Measurements from ENCODE around the gene PRDM15. TPM values are rescaled to one million over a fixed set of nuclear protein-coding genes. Genes with fewer than 3 reads are reported as not detected.

PRDM15 gene
- total and polyA plus RNA-seq, 2 donors (not counting 3 experiments of a cell fraction or from before 2014, with no cell fraction given), result 11.8 to 12.9 TPM

DNA sequence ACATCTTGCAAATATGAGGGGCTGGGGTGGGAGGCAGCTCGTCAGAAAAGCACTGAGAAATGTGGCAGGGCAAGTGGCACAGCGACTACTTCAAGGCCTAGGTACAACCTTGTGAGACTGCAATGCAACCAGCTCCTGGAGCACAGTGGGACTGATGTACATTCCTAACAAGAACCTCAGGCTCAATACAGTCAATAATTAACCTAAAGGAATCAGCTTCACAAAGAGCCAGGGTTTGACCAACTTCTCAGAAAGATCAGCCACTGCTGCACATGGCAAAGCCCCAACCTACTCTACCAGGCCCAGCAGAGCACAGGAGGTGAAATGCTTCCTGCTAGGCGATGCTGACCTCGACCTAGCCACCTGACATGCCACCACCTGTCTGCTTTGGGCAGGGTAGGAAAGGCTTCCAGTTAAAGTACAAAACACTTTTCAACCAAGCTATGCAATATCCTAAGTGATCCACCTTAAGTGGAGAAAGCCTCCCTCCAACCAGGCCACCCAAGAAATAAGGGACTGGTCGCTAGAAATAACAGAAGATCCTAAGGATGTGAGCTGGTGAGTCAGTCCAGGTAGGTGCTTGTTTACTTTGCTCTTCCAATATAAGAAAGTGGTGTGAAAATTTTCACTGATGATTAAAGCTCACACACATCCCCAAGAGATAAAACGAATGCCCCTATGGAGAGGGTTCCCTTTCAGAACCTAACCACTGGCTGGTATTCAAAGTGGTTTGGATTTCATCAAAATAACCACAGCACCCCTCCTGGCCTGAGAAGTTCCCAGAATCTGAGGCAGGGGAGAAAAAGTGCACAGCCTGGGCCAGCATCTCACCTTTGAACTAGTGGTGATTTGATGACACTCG is 114.4 kb downstream of the PRDM15 start:
- POLR2A ChIA-PET, result no interaction called here
- FAIRE-seq (no peak), DNase-seq (ENCODE audit: low read depth, low spot score) (no peak)
- CTCF ChIA-PET, result interaction anchor here (1.2 to 3.1 kb wide), 4 partner anchors 14 to 482 kb away, joined by 3 to 10 read pairs (median 6); no protein-coding TSS in a partner anchor
- H3K4me1 ChIP-seq (ENCODE audit: control insufficient read depth, extremely low read depth, insufficient read depth, low read length), result no peaks in the 10 kb centered on the region
- H3K9ac ChIP-seq (replicated peaks; ENCODE audit: extremely low read depth, insufficient read depth, low read length), result no peak overlapping the region
- TF ChIP-seq GATA2 (IDR thresholded peaks at IDR 0.05; ENCODE audit: insufficient read depth, insufficient read length, low read depth, low read length) (no peak), POLR2AphosphoS5 (IDR thresholded peaks at IDR 0.05; ENCODE audit: insufficient read depth, low read depth, low read length) (no peak), JUN (IDR thresholded peaks at IDR 0.05; ENCODE audit: borderline replicate concordance, insufficient read depth, insufficient read length, low read depth) (no peak), POLR2A (IDR thresholded peaks at IDR 0.05; ENCODE audit: low read depth, low read length) (no peak), FOS (IDR thresholded peaks at IDR 0.05; ENCODE audit: borderline replicate concordance, insufficient read depth, low read length) (no peak), MYC (IDR thresholded peaks at IDR 0.05; ENCODE audit: low read depth, low read length) (no peak), EZH2 (IDR thresholded peaks at IDR 0.05; ENCODE audit: borderline replicate concordance, low read depth, low read length, severe bottlenecking) (no peak)
- TF ChIP-seq, protein P1, sequence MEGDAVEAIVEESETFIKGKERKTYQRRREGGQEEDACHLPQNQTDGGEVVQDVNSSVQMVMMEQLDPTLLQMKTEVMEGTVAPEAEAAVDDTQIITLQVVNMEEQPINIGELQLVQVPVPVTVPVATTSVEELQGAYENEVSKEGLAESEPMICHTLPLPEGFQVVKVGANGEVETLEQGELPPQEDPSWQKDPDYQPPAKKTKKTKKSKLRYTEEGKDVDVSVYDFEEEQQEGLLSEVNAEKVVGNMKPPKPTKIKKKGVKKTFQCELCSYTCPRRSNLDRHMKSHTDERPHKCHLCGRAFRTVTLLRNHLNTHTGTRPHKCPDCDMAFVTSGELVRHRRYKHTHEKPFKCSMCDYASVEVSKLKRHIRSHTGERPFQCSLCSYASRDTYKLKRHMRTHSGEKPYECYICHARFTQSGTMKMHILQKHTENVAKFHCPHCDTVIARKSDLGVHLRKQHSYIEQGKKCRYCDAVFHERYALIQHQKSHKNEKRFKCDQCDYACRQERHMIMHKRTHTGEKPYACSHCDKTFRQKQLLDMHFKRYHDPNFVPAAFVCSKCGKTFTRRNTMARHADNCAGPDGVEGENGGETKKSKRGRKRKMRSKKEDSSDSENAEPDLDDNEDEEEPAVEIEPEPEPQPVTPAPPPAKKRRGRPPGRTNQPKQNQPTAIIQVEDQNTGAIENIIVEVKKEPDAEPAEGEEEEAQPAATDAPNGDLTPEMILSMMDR (IDR thresholded peaks at IDR 0.05; ENCODE audit: extremely low read depth in 1 of 2, insufficient read depth in 1 of 2, low read depth in 1 of 2, low read length in 2 of 2), result no peak
- TF ChIP-seq, protein P2, sequence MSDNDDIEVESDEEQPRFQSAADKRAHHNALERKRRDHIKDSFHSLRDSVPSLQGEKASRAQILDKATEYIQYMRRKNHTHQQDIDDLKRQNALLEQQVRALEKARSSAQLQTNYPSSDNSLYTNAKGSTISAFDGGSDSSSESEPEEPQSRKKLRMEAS (IDR thresholded peaks at IDR 0.05; ENCODE audit: insufficient read depth, insufficient read length), result no peak
- no peaks in the 10 kb centered on the region for H3K9me1 ChIP-seq (replicated peaks; ENCODE audit: control insufficient read depth, extremely low read depth, insufficient read depth, low read length)
- H3K9me3 ChIP-seq (replicated peaks; ENCODE audit: control insufficient read depth, insufficient read depth, low read length), result no peaks in the 10 kb centered on the region
- no peak overlapping the region for H3K4me2 ChIP-seq (ENCODE audit: insufficient read depth, low read length)
- H3K27me3 ChIP-seq (ENCODE audit: control insufficient read depth in 2 of 2, insufficient read depth in 2 of 2, low read length in 2 of 2), result peaks cover 90 to 95% of the 10 kb centered on the region in 2 experiments
- H2AFZ ChIP-seq (ENCODE audit: low read depth, low read length), result no peak overlapping the region
- H4K20me1 ChIP-seq (replicated peaks; ENCODE audit: control insufficient read depth, extremely low read depth, insufficient read depth, low read length), result no peaks in the 10 kb centered on the region
- H3K27ac ChIP-seq (ENCODE audit: insufficient read depth, low read depth, low read length), result no peak overlapping the region
- no TSS peak for BruUV-seq (replicated peaks)
- intact Hi-C loops (cut with micrococcal nuclease), result no loop called here
- no peaks in the 10 kb centered on the region for H3K79me2 ChIP-seq (ENCODE audit: control insufficient read depth, insufficient read depth, low read length)
- H3K36me3 ChIP-seq (ENCODE audit: control insufficient read depth in 2 of 2, extremely low read depth in 1 of 2, insufficient read depth in 2 of 2, low read length in 2 of 2), result no peaks in the 10 kb centered on the region
- H3K4me3 ChIP-seq (replicated peaks in 1 of 3; ENCODE audit: insufficient read depth in 1 of 3, low read depth in 1 of 3, low read length in 3 of 3), result no peak overlapping the region
- dilution Hi-C loops (cut with MboI; ENCODE audit: extremely low pct_ligation_motif_present, low sequenced_read_pairs), result no loop called here
